ENCODE results near the gene RRP12. TPM values are rescaled to one million over a fixed set of nuclear protein-coding genes. Genes with fewer than 3 reads are reported as not detected.

The RRP12 gene, protein sequence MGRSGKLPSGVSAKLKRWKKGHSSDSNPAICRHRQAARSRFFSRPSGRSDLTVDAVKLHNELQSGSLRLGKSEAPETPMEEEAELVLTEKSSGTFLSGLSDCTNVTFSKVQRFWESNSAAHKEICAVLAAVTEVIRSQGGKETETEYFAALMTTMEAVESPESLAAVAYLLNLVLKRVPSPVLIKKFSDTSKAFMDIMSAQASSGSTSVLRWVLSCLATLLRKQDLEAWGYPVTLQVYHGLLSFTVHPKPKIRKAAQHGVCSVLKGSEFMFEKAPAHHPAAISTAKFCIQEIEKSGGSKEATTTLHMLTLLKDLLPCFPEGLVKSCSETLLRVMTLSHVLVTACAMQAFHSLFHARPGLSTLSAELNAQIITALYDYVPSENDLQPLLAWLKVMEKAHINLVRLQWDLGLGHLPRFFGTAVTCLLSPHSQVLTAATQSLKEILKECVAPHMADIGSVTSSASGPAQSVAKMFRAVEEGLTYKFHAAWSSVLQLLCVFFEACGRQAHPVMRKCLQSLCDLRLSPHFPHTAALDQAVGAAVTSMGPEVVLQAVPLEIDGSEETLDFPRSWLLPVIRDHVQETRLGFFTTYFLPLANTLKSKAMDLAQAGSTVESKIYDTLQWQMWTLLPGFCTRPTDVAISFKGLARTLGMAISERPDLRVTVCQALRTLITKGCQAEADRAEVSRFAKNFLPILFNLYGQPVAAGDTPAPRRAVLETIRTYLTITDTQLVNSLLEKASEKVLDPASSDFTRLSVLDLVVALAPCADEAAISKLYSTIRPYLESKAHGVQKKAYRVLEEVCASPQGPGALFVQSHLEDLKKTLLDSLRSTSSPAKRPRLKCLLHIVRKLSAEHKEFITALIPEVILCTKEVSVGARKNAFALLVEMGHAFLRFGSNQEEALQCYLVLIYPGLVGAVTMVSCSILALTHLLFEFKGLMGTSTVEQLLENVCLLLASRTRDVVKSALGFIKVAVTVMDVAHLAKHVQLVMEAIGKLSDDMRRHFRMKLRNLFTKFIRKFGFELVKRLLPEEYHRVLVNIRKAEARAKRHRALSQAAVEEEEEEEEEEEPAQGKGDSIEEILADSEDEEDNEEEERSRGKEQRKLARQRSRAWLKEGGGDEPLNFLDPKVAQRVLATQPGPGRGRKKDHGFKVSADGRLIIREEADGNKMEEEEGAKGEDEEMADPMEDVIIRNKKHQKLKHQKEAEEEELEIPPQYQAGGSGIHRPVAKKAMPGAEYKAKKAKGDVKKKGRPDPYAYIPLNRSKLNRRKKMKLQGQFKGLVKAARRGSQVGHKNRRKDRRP (N-terminal part only)
- 10 to 100 TPM; 11.1 to 30.5 (median 20.8) TPM for total RNA-seq
- polyA plus RNA-seq, result 10 to 100 TPM; 29.3 to 46.6 TPM
- long read RNA-seq, donor 1, full-length matches to known transcripts, result 8 of 47 reads
- long read RNA-seq, donor 1, partial matches to known transcripts, result 35 of 47 reads
- long read RNA-seq, donor 1, other reads (novel, unspliced or antisense), result 4 of 47 reads
- long read RNA-seq, donor 2, full-length matches to known transcripts, result 15 of 88 reads
- long read RNA-seq, donor 2, partial matches to known transcripts, result 64 of 88 reads
- long read RNA-seq, donor 2, other reads (novel, unspliced or antisense), result 9 of 88 reads
- long read RNA-seq, donor 3, full-length matches to known transcripts, result 5 of 65 reads
- long read RNA-seq, donor 3, partial matches to known transcripts, result 48 of 65 reads
- long read RNA-seq, donor 3, other reads (novel, unspliced or antisense), result 12 of 65 reads

DNA sequence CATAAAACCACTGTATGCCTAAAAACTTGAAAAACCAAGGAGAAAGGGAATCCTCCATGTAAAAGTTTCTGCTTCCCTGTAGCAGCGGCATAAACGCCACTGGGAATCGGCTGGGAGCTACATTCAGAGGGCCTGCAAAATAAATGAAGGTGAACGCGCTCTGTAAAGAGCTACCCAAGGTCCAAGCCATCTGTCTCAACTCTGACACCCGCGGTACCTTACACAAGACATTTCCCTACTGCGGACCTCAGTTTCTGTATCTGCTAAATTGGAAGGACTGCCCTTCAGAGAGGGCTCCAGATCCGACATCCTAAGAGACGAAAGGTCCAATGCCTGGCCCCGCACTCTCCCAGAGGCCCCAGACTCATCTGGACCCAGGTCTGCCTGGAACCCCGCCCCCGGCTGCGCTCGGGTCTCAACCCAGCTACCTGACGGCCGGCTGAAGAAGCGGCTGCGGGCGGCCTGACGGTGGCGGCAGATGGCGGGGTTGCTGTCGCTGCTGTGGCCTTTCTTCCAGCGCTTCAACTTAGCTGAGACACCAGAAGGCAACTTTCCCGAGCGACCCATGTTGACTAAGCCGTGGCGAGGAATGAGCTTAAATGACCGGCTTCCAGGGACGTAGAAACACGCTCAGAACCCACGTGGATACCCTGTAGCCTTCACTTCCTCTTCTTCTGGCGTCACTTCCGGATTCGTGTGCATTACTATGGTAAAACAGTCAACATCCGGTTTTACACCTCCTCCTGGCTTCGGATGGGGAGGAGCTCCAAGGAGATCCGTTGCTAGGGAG lies at the start of gene RRP12:
Gene RRP12, minus strand, starts transcription at position 676 of the 790 bp plus-strand sequence. Its CDS starts 109 bp downstream, at position 567.
- Histone ChIP-seq H3K4me1 (peaks cover 0 to 30% (median 13%) of the 10 kb centered on the region in 9 donors), H3K27me3 (no peaks in the 10 kb centered on the region), H3K27ac (peak within 1 kb of the TSS in 9 of 10 donors; percentile 56 to 91 (median 83)), H3K36me3 (peaks cover 0 to 29% (median 4%) of the 10 kb centered on the region in 9 donors), H3K9me3 (no peaks in the 10 kb centered on the region), H3K4me3 (peak within 1 kb of the TSS; percentile 48 to 96 (median 80))
- TF ChIP-seq, protein P1, sequence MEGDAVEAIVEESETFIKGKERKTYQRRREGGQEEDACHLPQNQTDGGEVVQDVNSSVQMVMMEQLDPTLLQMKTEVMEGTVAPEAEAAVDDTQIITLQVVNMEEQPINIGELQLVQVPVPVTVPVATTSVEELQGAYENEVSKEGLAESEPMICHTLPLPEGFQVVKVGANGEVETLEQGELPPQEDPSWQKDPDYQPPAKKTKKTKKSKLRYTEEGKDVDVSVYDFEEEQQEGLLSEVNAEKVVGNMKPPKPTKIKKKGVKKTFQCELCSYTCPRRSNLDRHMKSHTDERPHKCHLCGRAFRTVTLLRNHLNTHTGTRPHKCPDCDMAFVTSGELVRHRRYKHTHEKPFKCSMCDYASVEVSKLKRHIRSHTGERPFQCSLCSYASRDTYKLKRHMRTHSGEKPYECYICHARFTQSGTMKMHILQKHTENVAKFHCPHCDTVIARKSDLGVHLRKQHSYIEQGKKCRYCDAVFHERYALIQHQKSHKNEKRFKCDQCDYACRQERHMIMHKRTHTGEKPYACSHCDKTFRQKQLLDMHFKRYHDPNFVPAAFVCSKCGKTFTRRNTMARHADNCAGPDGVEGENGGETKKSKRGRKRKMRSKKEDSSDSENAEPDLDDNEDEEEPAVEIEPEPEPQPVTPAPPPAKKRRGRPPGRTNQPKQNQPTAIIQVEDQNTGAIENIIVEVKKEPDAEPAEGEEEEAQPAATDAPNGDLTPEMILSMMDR (IDR thresholded peaks at IDR 0.05), result peak in 4 of 9 donors; percentile 8 to 36 (median 22)
- 1% methylated on average over 39 of the region's 39 CpGs for WGBS, 2 donors
- DNase-seq (peak; percentile 37 to 96), ATAC-seq (peak; percentile 95 to 98 (median 97))
- intact Hi-C loops (cut with DNase I), result loop anchor here in 4 of 10 donors (5.0 to 10.0 kb wide), 4 partner anchors 64 to 336 kb away; partner anchors contain the start of gene ZFYVE27 (in 1 of the 4)

DNA sequence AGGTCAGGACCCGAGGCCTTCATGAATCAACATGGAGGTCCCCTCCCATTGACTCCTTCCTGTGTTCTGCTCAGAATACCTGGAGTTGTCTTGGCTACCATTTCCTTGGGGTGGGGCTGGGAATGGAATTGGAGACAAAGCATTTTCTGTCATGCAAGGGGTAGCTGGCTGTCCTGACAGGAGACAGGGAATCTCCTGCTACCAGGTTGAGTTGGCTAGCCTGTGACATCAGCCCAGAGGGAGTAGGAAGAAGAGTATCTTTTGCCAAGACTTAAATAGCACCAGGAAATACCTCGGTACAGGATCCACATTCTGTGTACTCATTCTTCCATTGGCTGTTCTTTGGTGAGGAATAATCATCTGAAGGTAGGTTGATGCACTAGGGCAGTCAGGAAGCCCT lies 49.7 kb upstream of the RRP12 start:
- TF ChIP-seq, protein P1 (IDR thresholded peaks at IDR 0.05), result no peak
- no peak overlapping the region for H3K4me3 ChIP-seq
- ATAC-seq, result peak in 2 of 8 donors; percentile 3 to 26
- DNase-seq, result no peak
- WGBS, 2 donors, result 38 to 39% methylated on average over 2 of the region's 2 CpGs
- intact Hi-C loops (cut with DNase I), result no loop called here
- peaks cover 10 to 84% (median 48%) of the 10 kb centered on the region in 9 donors for H3K4me1 ChIP-seq
- H3K27me3 ChIP-seq, result no peaks in the 10 kb centered on the region
- no peaks in the 10 kb centered on the region for H3K9me3 ChIP-seq
- H3K36me3 ChIP-seq, result peaks cover 0 to 49% (median 0%) of the 10 kb centered on the region in 9 donors
- peak overlapping the region in 4 of 10 donors; percentile 21 to 72 (median 44) for H3K27ac ChIP-seq

Measured in heart right ventricle (tissue), 16 donors.